ENCODE data around the gene EIPR1.

EIPR1 gene

GRCh38 chr2:3198119-3198518, 179.5 kb downstream of the EIPR1 start:
- no peaks in the 10 kb centered on the region for H3F3A ChIP-seq (ENCODE audit: insufficient read depth)
- TF ChIP-seq CTCF (IDR thresholded peaks at IDR 0.05; ENCODE audit: insufficient read depth, low read length, poor library complexity, severe bottlenecking): no peak
- TF ChIP-seq EZH2phosphoT487 (conservative IDR thresholded peaks at IDR 0.05; ENCODE audit: low read length): no peak
- H3K9ac ChIP-seq (ENCODE audit: low read length): no peak overlapping the region
- H3K9me3 ChIP-seq (ENCODE audit: insufficient read depth, low read length): no peaks in the 10 kb centered on the region
- no peak overlapping the region for H3K4me3 ChIP-seq (ENCODE audit: insufficient read depth, low read length, poor library complexity, severe bottlenecking)
- no peaks in the 10 kb centered on the region for H3K9me2 ChIP-seq (replicated peaks; ENCODE audit: insufficient read depth, low read length)
- no peaks in the 10 kb centered on the region for H3K79me2 ChIP-seq (ENCODE audit: insufficient read depth, low read length)
- no peaks in the 10 kb centered on the region for H4K20me1 ChIP-seq (ENCODE audit: low read depth, low read length)
- H3K36me3 ChIP-seq (ENCODE audit: low read length): no peaks in the 10 kb centered on the region
- no peak overlapping the region for H3K4me2 ChIP-seq (ENCODE audit: low read depth, low read length, poor library complexity, severe bottlenecking)
- no peak overlapping the region for H2AFZ ChIP-seq (ENCODE audit: low read depth, low read length, severe bottlenecking)
- no peak overlapping the region for H3K27ac ChIP-seq (ENCODE audit: low read depth, low read length)
- H3K27me3 ChIP-seq (ENCODE audit: low read length): no peaks in the 10 kb centered on the region

DNA sequence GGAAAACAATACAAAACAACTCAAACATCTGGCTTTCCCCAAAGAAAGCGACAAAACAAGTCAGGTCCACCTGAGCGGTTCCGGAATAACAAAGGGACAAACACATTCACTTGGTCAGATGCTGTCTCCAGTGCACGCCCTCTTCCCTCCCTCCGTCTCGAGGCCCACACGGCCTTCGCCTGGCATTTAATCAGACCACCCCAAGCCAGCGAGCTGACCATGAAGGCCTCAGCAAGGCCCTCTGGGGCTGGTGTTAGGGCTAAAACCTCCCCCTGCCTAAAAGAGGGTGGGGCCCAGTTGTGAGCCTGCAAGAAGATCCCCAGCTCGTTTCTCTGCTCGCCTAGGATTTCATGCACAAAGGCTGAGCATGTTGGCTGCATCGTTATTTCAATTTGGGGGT, 180.3 kb downstream of the EIPR1 start:
- no peak overlapping the region for H3K4me3 ChIP-seq (ENCODE audit: insufficient read depth, low read length, poor library complexity, severe bottlenecking)

DNA sequence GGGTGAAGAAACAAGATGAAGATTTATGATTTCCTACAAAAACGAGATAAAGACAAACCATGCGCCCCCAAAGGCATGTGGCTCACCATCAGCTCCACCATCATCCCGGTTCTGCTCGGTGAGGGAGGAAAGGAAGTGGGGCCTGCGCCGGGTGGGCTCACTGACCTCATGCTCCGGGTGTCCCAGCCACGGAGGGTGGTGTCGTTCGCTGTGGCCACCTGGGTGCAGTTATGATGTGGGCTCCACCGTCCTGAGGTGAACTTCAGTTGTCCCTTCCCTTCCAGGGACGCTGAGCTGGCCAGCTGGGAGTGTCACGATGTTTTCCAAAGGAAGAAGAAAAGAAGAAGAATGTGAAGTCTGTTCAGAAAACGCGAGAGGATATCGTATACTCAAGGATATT, 180.9 kb downstream of the EIPR1 start:
- Histone ChIP-seq H3K27ac (ENCODE audit: low read depth, low read length) (no peak overlapping the region), H4K20me1 (ENCODE audit: low read depth, low read length) (no peaks in the 10 kb centered on the region), H3K9me2 (replicated peaks; ENCODE audit: insufficient read depth, low read length) (no peaks in the 10 kb centered on the region), H3K9me3 (ENCODE audit: insufficient read depth, low read length) (no peaks in the 10 kb centered on the region), H3K4me3 (ENCODE audit: insufficient read depth, low read length, poor library complexity, severe bottlenecking) (no peak overlapping the region), H3K79me2 (ENCODE audit: insufficient read depth, low read length) (no peaks in the 10 kb centered on the region), H3K4me2 (ENCODE audit: low read depth, low read length, poor library complexity, severe bottlenecking) (no peak overlapping the region), H3K9ac (ENCODE audit: low read length) (no peak overlapping the region), H3K27me3 (ENCODE audit: low read length) (no peaks in the 10 kb centered on the region), H2AFZ (ENCODE audit: low read depth, low read length, severe bottlenecking) (no peak overlapping the region), H3F3A (ENCODE audit: insufficient read depth) (no peaks in the 10 kb centered on the region), H3K36me3 (ENCODE audit: low read length) (no peaks in the 10 kb centered on the region)
- no peak for TF ChIP-seq CTCF (IDR thresholded peaks at IDR 0.05; ENCODE audit: insufficient read depth, low read length, poor library complexity, severe bottlenecking)
- TF ChIP-seq EZH2phosphoT487 (conservative IDR thresholded peaks at IDR 0.05; ENCODE audit: low read length): no peak

More for the DNA sequence above, 180.3 kb downstream of the EIPR1 start:
- Histone ChIP-seq H4K20me1 (ENCODE audit: low read depth, low read length) (no peaks in the 10 kb centered on the region), H3K79me2 (ENCODE audit: insufficient read depth, low read length) (no peaks in the 10 kb centered on the region), H3K4me2 (ENCODE audit: low read depth, low read length, poor library complexity, severe bottlenecking) (no peak overlapping the region), H3K9ac (ENCODE audit: low read length) (no peak overlapping the region), H3K27ac (ENCODE audit: low read depth, low read length) (no peak overlapping the region), H2AFZ (ENCODE audit: low read depth, low read length, severe bottlenecking) (no peak overlapping the region), H3F3A (ENCODE audit: insufficient read depth) (no peaks in the 10 kb centered on the region), H3K9me2 (replicated peaks; ENCODE audit: insufficient read depth, low read length) (no peaks in the 10 kb centered on the region), H3K36me3 (ENCODE audit: low read length) (no peaks in the 10 kb centered on the region), H3K9me3 (ENCODE audit: insufficient read depth, low read length) (no peaks in the 10 kb centered on the region), H3K27me3 (ENCODE audit: low read length) (no peaks in the 10 kb centered on the region)
- TF ChIP-seq EZH2phosphoT487 (conservative IDR thresholded peaks at IDR 0.05; ENCODE audit: low read length) (no peak), CTCF (IDR thresholded peaks at IDR 0.05; ENCODE audit: insufficient read depth, low read length, poor library complexity, severe bottlenecking) (no peak)
